Stimulated activated CD4-positive, alpha-beta T cell treated with anti-CD3 and anti-CD28 coated beads, Interleukin-4, amount 100 ng/mL, for 4 hours (primary cell): Measurements from ENCODE around the gene NAPG.
"Not testable (repeated sequence)": the region's sequence is repeated elsewhere in the genome, so short reads cannot be mapped to it uniquely, and the experiment has no call there.

ENCODE experiments used
- DNase-seq, 2 experiments: peaks; one replicate each; pipeline ENCODE4 v3.0.0-alpha.2; 2020

The NAPG gene

DNA sequence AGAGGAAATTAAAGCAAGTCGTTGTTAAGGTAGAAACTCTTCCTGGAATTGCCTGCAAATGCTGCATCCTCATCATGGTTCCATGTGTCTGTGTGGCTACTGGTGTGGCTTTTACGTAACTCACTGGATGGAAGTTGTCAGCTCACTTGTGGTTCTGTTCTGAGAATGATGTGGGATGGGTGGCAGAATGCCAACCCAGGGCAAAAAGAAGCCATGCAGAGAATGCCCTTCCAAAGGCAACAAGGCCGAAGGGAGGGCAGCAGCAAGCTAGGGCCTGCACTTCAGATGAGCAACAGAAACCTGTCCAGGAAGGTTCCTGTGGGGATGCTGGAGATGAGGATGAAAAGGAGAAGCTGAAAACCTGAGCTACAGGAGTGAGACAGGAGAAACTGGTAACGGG is 10.4 kb upstream of the NAPG start:
- no peak for DNase-seq

DNA sequence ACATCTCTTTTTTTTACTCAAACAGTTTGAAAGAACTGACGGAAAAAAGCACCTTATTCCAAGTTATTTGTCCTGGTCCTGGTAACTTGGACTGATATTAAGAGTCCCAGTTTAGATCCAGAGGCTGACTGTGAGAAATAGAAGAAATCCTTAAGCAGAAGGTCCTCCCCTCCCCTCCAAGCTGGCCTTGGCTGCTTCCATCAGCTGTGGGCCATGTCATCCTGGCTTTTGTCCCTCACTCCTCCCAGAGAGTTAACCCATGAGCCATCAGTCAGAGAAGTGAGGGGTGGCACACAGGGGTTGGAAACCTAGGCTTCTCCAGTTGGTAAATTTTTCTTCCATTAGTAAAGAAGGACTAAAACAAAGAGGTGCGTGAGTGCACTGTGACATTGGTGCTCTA is 9.7 kb upstream of the NAPG start:
- DNase-seq, result no peak

DNA sequence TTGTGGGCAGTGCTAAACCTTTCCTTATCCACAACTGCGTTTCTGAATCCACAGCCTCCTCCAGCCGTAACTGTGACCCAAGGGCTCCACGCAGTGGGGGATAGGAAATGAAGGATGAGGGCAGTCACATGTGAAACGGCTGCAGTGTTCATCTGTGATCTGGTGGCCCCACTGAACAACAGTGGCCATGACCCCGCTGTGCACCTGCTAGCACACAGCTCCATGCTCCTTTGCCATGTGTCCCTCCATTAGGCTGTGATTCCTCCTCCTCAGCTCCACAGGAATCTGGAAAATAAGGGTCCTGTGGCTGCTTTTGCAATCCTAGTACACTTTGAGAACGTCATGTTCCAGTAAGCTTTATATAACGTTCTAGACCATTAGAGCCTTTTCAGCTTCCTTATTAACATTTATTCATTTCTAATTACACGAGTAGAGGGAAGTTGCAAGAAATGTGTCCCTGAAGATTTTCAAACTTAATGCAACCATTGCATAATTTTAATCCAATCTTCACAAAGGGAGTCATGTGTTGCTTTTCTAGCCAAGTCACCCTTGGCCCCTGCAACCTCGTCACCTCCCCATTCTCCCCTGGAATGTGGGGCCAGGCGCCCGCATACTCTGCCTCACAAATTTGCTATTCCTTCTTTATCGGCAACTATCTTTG is 7.1 kb upstream of the NAPG start:
- no peak for DNase-seq

DNA sequence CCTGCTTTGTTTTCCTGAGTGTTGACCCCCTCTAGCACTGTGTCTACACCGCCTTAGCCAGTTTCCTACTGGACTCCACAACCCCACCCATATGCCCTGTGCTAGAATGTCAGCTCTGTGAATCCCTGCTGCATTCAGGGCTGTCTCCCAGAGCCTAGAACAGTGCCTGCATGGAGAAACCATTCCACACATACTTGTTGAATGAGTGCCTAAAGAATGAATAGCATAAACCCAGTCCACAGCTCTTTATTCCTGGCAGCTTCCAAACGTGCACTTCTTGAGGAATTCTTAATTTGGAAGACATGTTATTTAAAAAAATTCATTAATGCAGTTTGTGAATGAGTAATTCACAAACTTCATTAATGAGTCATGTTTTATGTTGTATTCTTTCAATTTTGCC is 6.5 kb upstream of the NAPG start:
- DNase-seq, result no peak

DNA sequence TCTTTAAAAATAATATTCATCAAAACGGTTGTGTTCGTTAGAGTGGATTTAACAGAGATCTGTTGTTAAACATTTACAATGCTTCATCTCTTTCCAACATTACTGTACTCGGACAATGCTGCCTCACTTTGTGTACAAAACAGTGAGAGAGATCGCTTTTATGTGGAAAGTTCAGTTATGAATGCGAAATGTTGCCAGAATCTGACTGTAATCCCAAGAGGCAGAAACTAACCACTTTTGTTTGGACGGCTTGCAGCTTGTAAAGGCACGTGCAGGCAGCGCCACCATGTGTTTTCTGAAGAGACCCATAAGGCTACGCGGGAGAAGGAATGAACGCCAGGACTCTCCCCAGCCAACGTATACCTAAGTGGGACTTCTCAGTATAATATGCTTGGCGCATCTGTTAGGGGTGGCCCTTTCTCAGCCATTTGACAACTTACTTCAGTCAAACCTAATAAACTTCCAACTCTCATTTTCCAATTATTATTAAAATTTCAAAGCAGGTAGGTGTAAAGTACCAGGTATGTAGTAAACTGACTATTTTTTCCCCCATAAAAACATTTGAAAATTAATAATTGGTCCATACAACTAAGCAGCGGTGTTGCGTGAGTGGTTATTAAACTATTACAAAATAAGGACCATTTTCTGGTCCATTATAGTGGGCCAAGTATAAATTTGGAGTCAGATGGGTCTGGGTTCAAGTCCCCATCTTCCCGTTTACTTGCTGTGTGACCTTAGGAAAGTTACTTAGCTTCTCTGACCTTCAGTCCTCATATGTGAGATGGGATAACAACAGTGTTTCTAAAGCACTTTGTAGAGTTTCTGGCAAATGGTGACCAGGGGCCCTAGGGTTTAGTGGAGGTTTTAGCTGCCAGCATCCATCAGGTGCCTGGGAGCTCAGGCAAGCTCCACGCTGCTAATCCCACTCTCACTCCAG is 5.6 kb upstream of the NAPG start:
- DNase-seq, result peak; percentile 43 to 46

DNA sequence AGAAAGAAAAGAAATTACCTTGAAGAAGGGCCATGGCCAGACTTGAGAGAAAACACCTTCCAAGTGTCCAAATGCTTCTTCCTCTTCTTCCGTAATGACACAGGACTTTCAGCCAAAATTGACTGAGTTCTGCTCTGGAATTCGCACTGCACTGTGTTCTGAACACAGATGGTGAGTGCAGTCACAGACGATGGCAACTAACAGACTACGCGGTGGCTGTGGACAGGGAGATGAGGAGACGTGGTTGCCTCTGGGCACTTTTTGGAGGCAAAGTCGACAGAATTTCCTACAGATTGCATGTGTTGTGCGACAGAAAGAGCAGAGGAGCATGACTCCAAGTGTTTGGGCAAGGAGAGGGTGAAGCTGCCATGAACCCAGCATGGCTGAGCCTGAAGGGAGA is 4.3 kb upstream of the NAPG start:
- DNase-seq, result no peak

DNA sequence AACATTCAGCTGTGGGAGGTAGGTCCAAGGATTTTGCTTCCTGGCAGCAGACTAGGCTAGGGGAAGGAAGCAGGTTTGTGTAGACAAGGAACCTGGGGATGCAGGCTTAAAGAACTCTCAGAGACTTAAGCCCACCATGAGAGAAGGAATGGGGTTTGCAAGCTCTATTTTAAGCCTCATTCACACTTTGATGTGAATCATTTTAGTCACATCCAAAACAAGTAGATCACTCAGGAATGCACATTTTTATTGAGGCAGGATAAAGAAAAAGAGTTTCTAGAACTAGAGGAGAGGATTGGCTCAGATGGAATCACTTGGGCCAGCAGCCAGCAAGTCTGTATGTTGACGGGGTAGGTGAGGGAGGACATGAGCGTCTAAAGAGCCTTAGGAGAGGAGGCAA is 3.3 kb upstream of the NAPG start:
- DNase-seq, result no peak

DNA sequence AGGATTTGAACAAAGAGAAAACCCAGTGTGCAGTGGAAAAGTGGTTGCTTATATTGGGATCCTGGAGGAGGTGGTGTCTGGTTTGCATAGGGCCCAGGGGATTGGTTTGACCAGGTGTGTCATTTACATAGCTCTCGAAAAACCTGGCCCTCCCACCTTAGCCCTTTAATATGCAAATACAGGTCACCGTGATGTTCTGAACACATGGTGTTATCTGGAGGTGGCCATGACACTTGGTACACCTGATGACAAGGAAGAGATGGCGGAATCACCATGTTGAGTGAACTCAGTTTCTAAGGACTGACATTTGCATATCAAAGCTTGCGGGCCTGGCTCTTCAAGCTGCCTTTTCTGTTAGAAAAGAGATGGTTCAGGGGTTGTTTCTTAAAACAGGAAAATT is 2.3 kb upstream of the NAPG start:
- no peak for DNase-seq

DNA sequence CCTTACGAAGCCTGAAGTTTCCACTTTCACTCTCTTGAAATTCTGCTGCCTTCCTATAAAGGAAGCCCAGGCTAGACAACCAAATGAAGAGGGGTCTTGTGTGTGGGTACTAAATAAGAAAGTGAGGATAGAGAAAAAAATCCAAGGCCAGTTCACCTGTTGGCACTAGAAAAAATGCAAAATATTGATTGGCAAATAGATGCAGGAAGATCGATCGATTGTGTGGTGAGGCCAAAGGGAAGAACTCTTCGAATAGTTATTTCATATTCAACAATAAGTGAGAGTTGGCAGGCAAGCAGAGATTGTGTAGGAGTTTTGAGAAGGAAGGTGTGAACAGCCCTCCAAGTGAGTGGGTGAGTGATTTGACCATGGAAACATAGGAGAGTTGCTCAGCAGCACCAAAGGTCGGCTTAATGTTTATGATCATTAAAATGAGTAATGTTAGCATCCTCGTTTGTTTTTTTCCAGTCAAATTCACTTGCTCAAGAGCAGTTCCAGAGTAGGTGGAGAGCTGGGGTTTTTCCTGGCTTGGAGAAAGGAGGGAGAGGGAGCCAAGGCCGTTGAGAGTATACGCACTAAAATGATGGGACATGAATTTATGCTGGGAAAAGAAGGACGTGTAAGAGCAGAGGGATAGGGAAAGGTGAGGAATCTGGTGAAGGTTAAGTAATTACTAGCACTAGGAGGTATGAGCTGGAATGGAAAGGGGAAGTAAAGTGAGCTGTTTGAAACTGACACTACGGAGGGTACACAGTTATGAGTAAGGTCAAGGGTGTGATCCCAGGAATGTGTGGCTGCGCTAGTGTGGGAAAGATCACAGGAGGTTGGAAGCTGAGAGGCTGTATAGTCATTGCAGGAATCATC is 1.1 kb upstream of the NAPG start:
- DNase-seq, result no peak

DNA sequence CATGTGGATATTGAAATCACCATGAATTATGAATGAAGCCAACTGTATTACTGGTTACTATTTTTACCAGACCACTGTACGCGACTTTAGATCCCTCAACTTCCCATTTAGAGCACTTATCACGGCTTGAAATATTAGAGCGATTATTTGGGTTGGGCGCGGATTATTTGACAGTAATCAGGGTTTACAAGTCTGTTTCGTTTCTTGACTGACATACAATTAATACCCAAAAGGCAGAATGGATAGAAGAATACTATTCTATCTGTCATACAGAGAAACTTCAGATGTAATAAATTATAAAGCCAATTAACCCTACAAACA is 496 bp upstream of the NAPG start:
- no peak for DNase-seq

DNA sequence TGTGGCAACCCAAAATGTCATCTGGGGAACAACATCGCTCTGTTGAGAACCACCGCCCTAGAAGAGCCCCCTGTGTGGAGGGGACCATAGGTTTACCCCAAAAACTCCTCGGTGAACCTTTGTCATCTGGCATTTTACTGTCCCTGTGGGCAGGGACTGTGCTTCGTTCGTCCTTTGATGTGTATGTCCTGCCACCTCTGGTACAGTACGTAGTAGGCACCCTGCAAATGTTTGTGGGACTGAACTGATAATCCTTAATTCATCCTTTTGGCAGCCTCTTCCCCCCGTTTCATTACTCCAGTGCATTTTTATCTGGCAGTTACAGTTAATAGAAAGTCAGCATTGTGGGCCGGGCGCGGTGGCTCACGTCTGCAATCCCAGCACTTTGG is 728 bp downstream of the NAPG start:
- DNase-seq, result no peak

DNA sequence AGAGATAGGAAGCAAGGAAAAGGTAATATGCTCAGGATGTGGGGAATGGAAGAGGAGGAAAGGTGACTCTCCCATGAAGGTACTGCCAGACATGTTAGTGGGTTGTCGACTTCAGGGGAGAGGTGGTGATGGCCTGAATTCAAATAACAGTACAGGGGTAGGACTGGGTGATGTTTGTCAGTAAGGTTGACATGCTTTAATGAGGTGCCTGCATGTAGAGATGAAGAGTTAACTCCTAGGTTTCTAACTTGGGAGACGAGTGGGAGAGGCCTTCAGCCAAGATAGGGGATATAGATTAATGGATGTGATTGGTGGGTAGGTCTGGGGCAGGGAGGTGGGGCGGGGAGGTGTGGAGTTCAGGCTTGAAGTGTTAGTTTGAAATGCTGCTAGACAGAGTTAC is 2.6 kb downstream of the NAPG start:
- no peak for DNase-seq

DNA sequence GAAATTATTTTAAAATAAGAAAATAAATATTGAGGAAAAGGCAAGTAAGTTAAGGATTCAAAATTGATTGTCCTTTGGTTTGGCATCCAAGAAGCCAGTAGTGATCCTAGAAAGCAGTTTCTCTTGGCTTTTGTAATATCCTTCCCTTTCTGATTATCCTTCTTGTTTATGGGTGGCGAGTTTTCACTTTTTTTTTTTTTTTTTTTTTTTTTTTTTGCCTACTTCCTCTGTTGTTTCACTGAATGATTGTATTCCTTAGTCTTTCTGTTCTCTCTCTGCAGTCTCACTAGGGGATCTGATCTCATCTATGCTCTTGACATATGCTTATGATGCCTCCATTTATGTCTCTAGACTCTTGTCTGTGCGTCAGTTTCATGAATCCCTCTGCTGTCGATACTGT is 4.2 kb downstream of the NAPG start:
- no peak for DNase-seq

DNA sequence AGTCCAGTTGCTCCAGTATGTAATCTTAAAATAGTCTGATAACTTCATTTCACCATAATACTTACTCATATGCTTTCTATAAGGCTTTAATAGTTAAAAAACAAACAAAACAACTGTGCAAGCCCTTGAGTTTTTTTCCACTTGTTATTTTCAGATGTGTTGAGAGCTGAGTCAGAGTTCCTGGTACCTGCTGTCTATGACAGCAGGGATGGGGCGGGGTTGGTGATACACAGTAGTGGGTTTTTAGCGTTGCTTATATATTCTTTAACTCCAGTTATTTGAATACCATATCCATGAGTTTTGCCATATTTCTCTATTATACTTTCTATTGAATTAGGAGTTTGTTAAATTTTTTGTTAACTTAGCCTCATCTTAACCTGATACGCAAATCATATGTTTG is 5.0 kb downstream of the NAPG start:
- DNase-seq, result peak; percentile 17 to 40

DNA sequence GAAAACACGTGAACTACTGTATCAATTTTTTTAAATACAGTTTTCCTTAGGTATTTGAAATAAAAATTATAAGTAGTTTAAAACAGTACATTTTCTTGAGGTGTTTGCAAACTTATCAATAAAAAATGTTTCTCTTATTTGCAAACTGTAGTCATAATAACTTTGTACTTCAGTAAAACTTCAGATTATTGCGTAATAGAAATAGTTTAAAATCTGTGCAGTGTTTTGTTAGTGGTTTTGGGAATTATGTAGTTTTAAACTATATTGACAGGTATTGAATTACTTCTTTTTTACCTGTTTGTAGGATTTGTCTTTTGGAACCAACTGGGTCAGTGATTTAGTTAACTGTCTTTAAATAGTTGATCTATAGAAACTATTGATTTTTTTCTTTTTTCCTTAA is 7.3 kb downstream of the NAPG start:
- DNase-seq, result no peak

DNA sequence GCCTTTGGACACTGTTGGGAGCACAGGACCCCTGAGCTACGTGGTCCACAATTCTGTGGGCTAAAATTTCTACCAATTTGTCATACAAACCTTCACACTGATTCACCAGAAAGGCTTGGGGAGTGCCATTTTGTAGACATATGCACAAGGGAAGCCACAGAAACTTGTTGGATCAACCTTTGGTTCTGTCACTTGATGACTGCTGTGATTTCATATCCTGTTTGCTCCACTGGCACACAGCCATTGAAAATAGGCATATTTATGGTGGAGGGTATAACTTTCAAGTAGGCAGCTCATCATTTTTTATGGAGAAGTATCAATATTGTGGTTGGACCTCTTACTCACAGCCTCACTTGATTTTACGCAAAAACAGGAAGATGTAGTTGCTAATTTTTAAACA is 10.5 kb downstream of the NAPG start:
- no peak for DNase-seq

DNA sequence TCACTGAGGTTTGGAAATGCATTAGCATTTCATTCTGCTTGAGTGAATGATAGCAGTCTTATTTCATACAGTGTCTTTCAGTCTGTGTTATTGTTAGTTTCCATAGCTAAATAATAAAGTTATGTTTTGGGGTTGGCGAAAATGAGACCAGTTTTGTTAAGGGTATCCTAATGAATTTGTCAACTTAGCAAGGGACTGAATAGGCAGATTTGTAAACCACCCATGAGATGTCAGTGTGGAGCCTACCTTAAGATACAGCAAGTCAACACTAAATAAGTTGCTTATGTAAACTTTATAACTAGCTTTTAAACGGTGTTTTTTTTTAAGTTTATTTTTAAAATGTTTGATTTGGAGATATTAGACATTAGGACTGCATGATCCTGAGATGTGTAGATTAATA is 11.9 kb downstream of the NAPG start:
- no peak for DNase-seq

DNA sequence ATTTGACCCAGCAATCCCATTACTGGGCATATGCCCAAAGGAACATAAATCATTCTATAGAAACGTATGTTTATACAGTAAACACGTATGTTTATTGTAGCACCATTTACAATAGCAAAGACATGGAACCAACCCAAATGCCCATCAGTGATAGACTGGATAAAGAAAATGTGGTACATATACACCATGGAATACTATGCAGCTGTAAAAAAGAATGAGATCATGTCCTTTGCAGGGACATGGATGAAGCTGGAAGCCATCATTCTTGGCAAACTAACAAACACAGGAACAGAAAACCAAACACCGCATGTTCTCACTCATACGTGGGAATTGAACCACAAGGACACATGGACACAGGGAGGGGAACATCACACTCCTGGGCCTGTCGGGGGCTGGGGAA is 13.3 kb downstream of the NAPG start:
- not testable (repeated sequence) for DNase-seq

DNA sequence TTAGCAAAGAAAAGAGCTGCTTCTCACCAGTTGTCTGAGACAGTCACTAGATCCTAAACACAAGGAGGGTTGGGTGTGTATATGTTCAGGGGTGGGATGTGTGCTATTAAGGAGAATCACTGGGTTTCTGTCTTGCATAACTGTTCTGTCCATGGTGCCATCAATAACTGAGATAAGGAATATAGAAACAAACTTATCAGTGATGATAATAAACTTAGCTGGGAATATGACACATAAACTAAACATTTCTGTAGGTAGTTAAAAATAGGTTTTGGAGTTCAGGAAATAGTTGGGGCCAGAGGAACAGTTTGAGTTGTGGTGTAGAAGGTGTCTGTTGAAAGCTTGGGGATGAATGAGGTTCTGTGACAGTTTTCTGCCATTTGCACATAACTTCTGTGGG is 17.4 kb downstream of the NAPG start:
- no peak for DNase-seq

DNA sequence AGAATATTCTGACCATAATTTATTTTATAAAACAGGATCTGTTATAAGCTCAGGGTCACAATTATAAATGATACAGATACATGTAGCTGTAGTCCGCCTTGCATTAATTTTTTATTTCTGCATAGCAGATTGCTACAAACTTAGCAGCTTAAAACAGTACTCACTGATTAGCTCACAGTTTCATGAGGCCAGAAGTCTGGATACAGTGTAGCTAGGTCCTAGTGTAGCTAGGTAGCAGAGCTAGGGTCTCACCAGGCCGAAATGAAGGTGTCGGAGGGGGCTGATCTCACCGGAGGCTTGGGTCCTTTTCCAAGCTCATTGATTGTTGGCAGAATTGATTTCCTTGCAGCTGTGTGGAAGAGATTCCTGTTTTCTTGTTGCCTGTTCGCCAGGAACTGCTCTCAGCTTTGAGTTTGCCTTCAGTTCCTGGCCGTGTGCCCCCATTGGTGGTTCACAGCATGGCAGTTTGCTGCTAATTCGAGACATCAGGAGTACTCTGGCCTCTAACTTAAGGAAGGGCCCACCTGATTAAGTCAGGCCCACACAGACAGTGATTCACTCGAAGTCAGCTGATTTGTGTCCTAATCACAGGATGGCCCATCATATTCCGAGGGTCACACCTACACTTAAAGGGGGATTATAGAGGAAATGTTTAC is 18.4 kb downstream of the NAPG start:
- no peak for DNase-seq

DNA sequence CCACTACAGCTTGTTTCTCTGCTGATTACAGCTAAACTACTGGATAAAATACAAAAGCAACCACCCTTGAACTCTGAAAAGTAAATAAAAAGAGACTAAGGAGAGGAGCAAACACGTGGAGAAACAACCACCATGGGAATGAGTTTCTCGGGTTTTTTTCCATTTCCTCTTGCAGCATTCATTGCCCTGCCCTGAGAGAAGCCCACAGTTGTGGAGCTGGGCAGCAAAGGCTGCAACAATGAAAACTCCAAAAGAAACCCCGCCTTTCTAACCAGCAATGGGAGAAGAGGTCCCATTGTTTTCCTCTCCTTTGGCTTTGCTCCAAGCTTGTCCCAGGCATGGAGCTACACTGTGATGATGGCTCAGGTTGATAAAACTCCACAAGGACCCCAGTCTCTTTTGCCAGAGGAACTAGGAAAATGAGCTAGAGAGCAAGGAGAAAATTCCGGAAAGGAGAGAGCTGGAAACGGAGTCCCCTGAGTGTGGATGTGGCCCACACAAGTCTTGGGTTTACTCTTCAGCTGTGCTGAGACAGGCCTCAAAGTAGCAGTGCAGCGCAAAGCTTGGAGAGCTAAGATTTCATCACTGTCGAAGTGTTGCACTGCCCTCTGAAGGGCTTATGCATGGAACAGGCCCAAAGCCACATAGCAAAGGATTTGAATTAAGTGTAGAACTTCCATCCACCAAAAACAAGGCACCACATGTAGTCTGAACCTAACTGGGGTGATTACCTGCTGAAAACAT is 20.9 kb downstream of the NAPG start:
- DNase-seq, result no peak

DNA sequence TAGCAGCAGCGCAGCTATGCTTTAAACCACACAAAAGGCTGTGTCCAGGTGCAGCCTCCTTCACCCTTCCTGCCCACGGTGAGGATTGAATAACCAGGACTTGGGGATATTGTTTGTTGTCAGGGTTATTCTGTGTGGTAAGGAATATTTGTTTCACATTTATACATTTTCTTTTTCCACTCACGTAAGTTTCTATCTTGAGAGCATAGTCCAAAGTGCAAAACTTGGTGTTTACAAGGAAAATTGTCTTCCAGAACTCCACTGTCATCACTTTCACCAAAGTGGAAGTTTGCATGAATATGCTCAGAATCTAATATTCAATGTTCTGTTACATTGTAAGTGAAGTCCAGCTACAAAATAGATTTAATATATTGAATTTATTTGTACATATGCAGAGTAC is 26.4 kb downstream of the NAPG start:
- no peak for DNase-seq

DNA sequence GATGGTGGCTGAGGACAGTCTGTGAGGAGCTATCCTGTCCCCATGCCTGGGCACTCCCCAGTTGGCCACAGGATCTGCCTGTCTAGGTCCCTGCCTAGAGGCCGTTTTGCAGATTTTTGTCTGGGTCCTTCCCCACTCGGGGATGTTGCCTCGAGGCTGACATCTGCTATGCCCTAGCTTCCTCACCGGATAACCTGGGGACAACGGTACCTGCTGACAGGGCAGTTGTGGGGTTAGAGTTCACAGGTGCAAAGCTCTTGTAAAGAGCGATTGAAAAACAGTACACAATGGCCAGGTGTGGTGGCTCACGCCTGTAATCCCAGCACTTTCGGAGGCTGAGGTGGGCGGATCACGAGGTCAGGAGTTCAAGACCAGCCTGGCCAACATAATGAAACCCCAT is 30.4 kb downstream of the NAPG start:
- DNase-seq, result not testable (repeated sequence)
